Endothelial cell of umbilical vein (primary cell): ENCODE data around the gene THSD4. TPM values are rescaled to one million over a fixed set of nuclear protein-coding genes. Genes with fewer than 3 reads are reported as not detected.

Experiments
- BruUV-seq: library from RNA; stranded (reverse); fragments of 400-500 nt; replicated peaks from 2 replicates; lab custom pipeline; 2021; lab: Mats Ljungman, UMichigan
- CTCF ChIA-PET: fragments of 300-600, 350-600 bp; sonication (Branson Sonifier 250); formaldehyde crosslinking; loops from one replicate; lab custom pipeline; 2021; ENCODE audit warnings: antibody characterized with exemption, inconsistent platforms; lab: Charles Lee
- POLR2A ChIA-PET: fragments of 300-600, 350-600 bp; sonication (Branson Sonifier 250); formaldehyde crosslinking; loops from one replicate; lab custom pipeline; 2021; ENCODE audit warnings: antibody characterized with exemption, inconsistent platforms; lab: Charles Lee
- DNase-seq: peaks from one replicate; pipeline ENCODE4 v3.0.0-alpha.2; 2011; ENCODE audit warnings: low read depth, low spot score
- FAIRE-seq: peaks from 2 replicates; lab custom pipeline; 2011; peaks lifted over from hg19 to GRCh38; lab: Jason Lieb, UNC
- H2AFZ ChIP-seq: 2 replicates; pipeline ENCODE4 v1.6.0; 2012; ENCODE audit warnings: low read depth, low read length, control low read depth, inconsistent platforms
- H3K27ac ChIP-seq: 2 replicates; pipeline ENCODE4 v1.5.1; 2011; ENCODE audit warnings: low read depth, mild to moderate bottlenecking, control low read depth, low read length, moderate library complexity; ENCODE audit not compliant: insufficient read depth
- H3K27me3 ChIP-seq, 2 experiments: 2 replicates each; pipeline versions ENCODE4 v1.6.0 to v1.6.1; 2011; ENCODE audit warnings: low read length in 2 of 2, mixed read lengths in 1 of 2; ENCODE audit not compliant: control insufficient read depth in 2 of 2, insufficient read depth in 2 of 2
- H3K36me3 ChIP-seq, 2 experiments: 2 replicates in 1 of 2; 3 replicates in 1 of 2; pipeline ENCODE4 v1.5.1; 2011; ENCODE audit warnings: low read length in 2 of 2, mild to moderate bottlenecking in 1 of 2, moderate library complexity in 1 of 2; ENCODE audit not compliant: control insufficient read depth in 2 of 2, insufficient read depth in 2 of 2; ENCODE audit errors: extremely low read depth in 1 of 2
- H3K4me1 ChIP-seq: 3 replicates; pipeline ENCODE4 v1.5.1; 2011; ENCODE audit warnings: mild to moderate bottlenecking, low read length; ENCODE audit not compliant: control insufficient read depth, insufficient read depth; ENCODE audit errors: extremely low read depth
- H3K4me2 ChIP-seq: 2 replicates; pipeline ENCODE4 v1.6.1; 2011; ENCODE audit warnings: low read length, control low read depth, mixed read lengths; ENCODE audit not compliant: insufficient read depth
- H3K4me3 ChIP-seq, 3 experiments: fragments of 200-600 bp in 1 of 3; sonication (generic), shearing (Covaris generic) in 1 of 3; replicated peaks in 1 of 3; 2 replicates each; pipeline ENCODE4 v1.5.1; 2011 to 2016; ENCODE audit warnings: control low read depth in 3 of 3, low read length in 3 of 3, mild to moderate bottlenecking in 2 of 3, inconsistent platforms in 1 of 3, low read depth in 1 of 3, moderate library complexity in 1 of 3; ENCODE audit not compliant: insufficient read depth in 1 of 3
- H3K79me2 ChIP-seq: 2 replicates; pipeline ENCODE4 v1.6.0; 2012; ENCODE audit warnings: low read length, inconsistent platforms; ENCODE audit not compliant: control insufficient read depth, insufficient read depth
- H3K9ac ChIP-seq: replicated peaks from 2 replicates; pipeline ENCODE3; 2011; ENCODE audit warnings: low read length, control low read depth; ENCODE audit not compliant: insufficient read depth; ENCODE audit errors: extremely low read depth
- H3K9me1 ChIP-seq: replicated peaks from 3 replicates; pipeline ENCODE4 v1.6.0; 2011; ENCODE audit warnings: mild to moderate bottlenecking, low read length; ENCODE audit not compliant: control insufficient read depth, insufficient read depth; ENCODE audit errors: extremely low read depth
- H3K9me3 ChIP-seq: replicated peaks from 2 replicates; pipeline ENCODE4 v1.5.1; 2012; ENCODE audit warnings: low read length, inconsistent platforms; ENCODE audit not compliant: control insufficient read depth, insufficient read depth
- H4K20me1 ChIP-seq: replicated peaks from 2 replicates; pipeline ENCODE3; 2011; ENCODE audit warnings: mild to moderate bottlenecking, low read length; ENCODE audit not compliant: control insufficient read depth, insufficient read depth; ENCODE audit errors: extremely low read depth
- CTCF ChIP-seq, 2 donors: IDR thresholded peaks; 1 replicate in 1 of 2; 2 replicates in 1 of 2; pipeline ENCODE4 v1.5.1; 2011; ENCODE audit warnings: low read length in 2 of 2, mild to moderate bottlenecking in 2 of 2, moderate library complexity in 2 of 2, control low read depth in 1 of 2, inconsistent platforms in 1 of 2, low read depth in 1 of 2; ENCODE audit not compliant: insufficient read depth in 1 of 2; ENCODE audit errors: extremely low read depth in 1 of 2
- EZH2 ChIP-seq: IDR thresholded peaks from 2 replicates; pipeline ENCODE4 v1.6.1; 2012; ENCODE audit warnings: borderline replicate concordance, low read depth, mild to moderate bottlenecking, moderate library complexity, low read length, inconsistent platforms; ENCODE audit not compliant: severe bottlenecking
- FOS ChIP-seq: IDR thresholded peaks from 2 replicates; pipeline ENCODE4 v1.6.1; 2011; ENCODE audit warnings: mild to moderate bottlenecking, low read length, moderate library complexity, borderline replicate concordance; ENCODE audit not compliant: insufficient read depth
- GATA2 ChIP-seq: IDR thresholded peaks from 2 replicates; pipeline ENCODE4 v1.7.0; 2011; ENCODE audit warnings: low read depth, mild to moderate bottlenecking, moderate library complexity, mixed read lengths, low read length; ENCODE audit not compliant: insufficient read length, insufficient read depth
- JUN ChIP-seq: IDR thresholded peaks from 2 replicates; pipeline ENCODE4 v1.6.1; 2011; ENCODE audit warnings: borderline replicate concordance, low read depth; ENCODE audit not compliant: insufficient read length, insufficient read depth
- MAX ChIP-seq: IDR thresholded peaks from 2 replicates; pipeline ENCODE4 v1.6.1; 2011; ENCODE audit not compliant: insufficient read depth, insufficient read length
- MYC ChIP-seq: IDR thresholded peaks from one replicate; pipeline ENCODE4 v1.6.1; 2011; ENCODE audit warnings: mild to moderate bottlenecking, low read depth, low read length
- POLR2A ChIP-seq: IDR thresholded peaks from 2 replicates; pipeline ENCODE4 v1.6.1; 2012; ENCODE audit warnings: low read depth, mild to moderate bottlenecking, control low read depth, low read length
- POLR2AphosphoS5 ChIP-seq: IDR thresholded peaks from 2 replicates; pipeline ENCODE4 v1.6.1; 2012; ENCODE audit warnings: low read depth, mild to moderate bottlenecking, control low read depth, low read length, moderate library complexity; ENCODE audit not compliant: insufficient read depth
- dilution Hi-C: fragments of 300-500 bp; cut with MboI; formaldehyde crosslinking; loops from one replicate; pipeline ENCODE4 v1.15.0; 2019; ENCODE audit warnings: low sequenced_read_pairs; ENCODE audit not compliant: extremely low pct_ligation_motif_present
- intact Hi-C: fragments of 100-400 bp; cut with micrococcal nuclease; formaldehyde crosslinking; loops from one replicate; pipeline ENCODE4 v1.10.0; 2022
- polyA plus RNA-seq, 4 experiments: library from polyadenylated mRNA; depleted of rRNA in 3 of 4; stranded (reverse) in 3 of 4; unstranded in 1 of 4; fragments of >200 nt; gene quantifications; 2 replicates each; pipeline versions ENCODE4 v1.2.1 to v1.2.3, GENCODE V29; 2011 to 2012; ENCODE audit warnings: missing spikeins in 1 of 4
- total RNA-seq: library from RNA; stranded (reverse); gene quantifications from 2 replicates; pipeline ENCODE4 v1.2.3, GENCODE V29; 2021

THSD4 gene
- total and polyA plus RNA-seq, 2 donors (not counting 3 experiments of a cell fraction or from before 2014, with no cell fraction given), result 9.9 to 25.4 TPM

DNA sequence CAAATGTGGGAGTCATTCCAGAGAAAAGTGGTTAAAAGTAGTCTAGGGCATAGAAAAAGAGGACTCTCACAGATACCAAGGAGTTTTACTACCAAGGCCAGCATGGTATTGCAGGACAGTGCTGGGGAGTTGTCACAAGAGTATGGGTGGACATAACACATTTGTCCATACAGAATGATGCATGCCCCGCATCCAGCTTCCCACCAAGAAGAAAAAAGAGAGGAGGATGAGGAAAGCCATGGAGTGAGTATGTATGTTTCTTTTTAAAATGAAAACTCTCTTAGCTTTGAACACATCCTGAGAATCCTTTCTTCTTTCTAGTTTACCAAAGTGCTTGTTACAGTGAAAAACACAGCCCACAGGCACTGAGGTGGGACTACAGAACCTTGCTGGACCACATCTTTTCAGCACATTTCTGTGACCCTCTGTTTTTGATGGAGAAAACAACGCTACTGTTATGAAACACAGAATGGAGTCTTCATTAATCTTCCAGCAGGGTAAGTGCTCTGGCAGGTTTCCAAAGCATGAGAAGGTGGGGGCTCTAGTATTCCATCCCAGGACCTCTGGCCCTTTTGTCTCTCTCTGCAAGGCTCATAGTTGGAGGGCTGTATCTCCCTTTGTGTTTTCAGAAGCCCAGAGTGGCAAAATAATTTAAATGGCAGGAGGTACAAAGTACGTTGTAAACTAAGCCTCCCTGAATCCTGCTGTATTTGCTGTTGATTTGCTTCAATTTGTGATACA is 707.8 kb downstream of the THSD4 start:
- Histone ChIP-seq H3K4me2 (no peak overlapping the region), H2AFZ (no peak overlapping the region), H3K36me3 (peaks cover 4 to 6% of the 10 kb centered on the region in 2 experiments), H3K9ac (no peak overlapping the region), H4K20me1 (no peaks in the 10 kb centered on the region), H3K9me1 (no peaks in the 10 kb centered on the region), H3K27ac (no peak overlapping the region), H3K79me2 (no peaks in the 10 kb centered on the region), H3K27me3 (no peaks in the 10 kb centered on the region), H3K4me3 (no peak overlapping the region), H3K9me3 (no peaks in the 10 kb centered on the region), H3K4me1 (no peaks in the 10 kb centered on the region)
- no peak for DNase-seq
- ChIA-PET CTCF (no interaction called here), POLR2A (no interaction called here)
- TF ChIP-seq MAX (no peak), POLR2A (no peak), FOS (no peak), CTCF (IDR thresholded peaks at IDR 0.05; ENCODE audit: extremely low read depth in 1 of 2, insufficient read depth in 1 of 2, low read depth in 1 of 2, low read length in 2 of 2) (no peak), MYC (no peak), POLR2AphosphoS5 (no peak), JUN (no peak), EZH2 (no peak), GATA2 (no peak)
- intact Hi-C loops, result no loop called here
- no TSS peak for BruUV-seq
- dilution Hi-C loops, result no loop called here
- FAIRE-seq, result no peak
